PC-3 (cell line): ENCODE results near the gene MRPL50. TPM values are rescaled to one million over a fixed set of nuclear protein-coding genes. Genes with fewer than 3 reads are reported as not detected.
"Not testable (repeated sequence)": the region's sequence is repeated elsewhere in the genome, so short reads cannot be mapped to it uniquely, and the experiment has no call there.

ENCODE experiments used
- ATAC-seq: fragments of 200-7000 bp; cut with Tn5 transposase; 2 replicates; pipeline ENCODE4 v1.9.1; 2020; ENCODE audit warnings: mild to moderate bottlenecking, moderate library complexity
- BruUV-seq: library from RNA; stranded (reverse); fragments of 400-500 nt; replicated peaks from 2 replicates; lab custom pipeline; 2021; lab: Mats Ljungman, UMichigan
- CTCF ChIA-PET: fragments of 300-600 bp; sonication (Branson Sonifier 250); formaldehyde crosslinking; loops from one replicate; lab custom pipeline; 2022; ENCODE audit warnings: antibody characterized with exemption; lab: Charles Lee
- POLR2A ChIA-PET: fragments of 300-600 bp; sonication (Branson Sonifier 250); formaldehyde crosslinking; loops from one replicate; lab custom pipeline; 2022; ENCODE audit warnings: antibody characterized with exemption; ENCODE audit not compliant: unreplicated experiment; lab: Charles Lee
- DNase-seq: peaks from one replicate; pipeline ENCODE4 v3.0.0-alpha.2; 2015
- H2AFZ ChIP-seq: fragments of 300-600 bp; sonication (generic); 2 replicates; pipeline ENCODE4 v1.6.0; 2016; ENCODE audit warnings: antibody characterized with exemption, low read length
- H3F3A ChIP-seq: fragments of 300-600 bp; sonication (generic); one replicate; pipeline ENCODE4 v1.6.0; 2017; ENCODE audit warnings: antibody characterized with exemption, low read length, control low read depth, mild to moderate bottlenecking; ENCODE audit not compliant: unreplicated experiment
- H3K27ac ChIP-seq: fragments of 300-600 bp; sonication (generic); 2 replicates; pipeline ENCODE4 v1.5.1; 2016; ENCODE audit warnings: mild to moderate bottlenecking, low read length
- H3K27me3 ChIP-seq: fragments of 300-600 bp; sonication (generic); 2 replicates; pipeline ENCODE4 v1.6.1; 2016; ENCODE audit warnings: low read length, mixed read lengths
- H3K36me3 ChIP-seq: fragments of 300-600 bp; sonication (generic); 2 replicates; pipeline ENCODE4 v1.6.1; 2016; ENCODE audit warnings: low read depth, mixed run types, low read length, mixed read lengths
- H3K4me1 ChIP-seq: fragments of 300-600 bp; sonication (generic); 2 replicates; pipeline ENCODE4 v1.5.1; 2016; ENCODE audit warnings: low read length; ENCODE audit not compliant: insufficient read depth
- H3K4me2 ChIP-seq: fragments of 300-600 bp; sonication (generic); 2 replicates; pipeline ENCODE4 v1.6.0; 2016; ENCODE audit warnings: low read length
- H3K4me3 ChIP-seq: fragments of 300-600 bp; sonication (generic); 2 replicates; pipeline ENCODE4 v1.5.1; 2016; ENCODE audit warnings: mild to moderate bottlenecking, low read length, mixed read lengths
- H3K79me2 ChIP-seq: fragments of 300-600 bp; sonication (generic); 2 replicates; pipeline ENCODE4 v1.6.1; 2017; ENCODE audit warnings: low read length, mixed read lengths
- H3K9ac ChIP-seq: fragments of 300-600 bp; sonication (generic); 2 replicates; pipeline ENCODE4 v1.6.0; 2016; ENCODE audit warnings: mild to moderate bottlenecking, low read length
- H3K9me2 ChIP-seq: fragments of 300-600 bp; sonication (generic); replicated peaks from 2 replicates; pipeline ENCODE4 v1.6.1; 2016; ENCODE audit warnings: mixed run types, low read length, mixed read lengths
- H3K9me3 ChIP-seq: fragments of 300-600 bp; sonication (generic); 2 replicates; pipeline ENCODE4 v1.6.1; 2016; ENCODE audit warnings: low read length, mixed read lengths
- H4K20me1 ChIP-seq: fragments of 300-600 bp; sonication (generic); 2 replicates; pipeline ENCODE4 v1.6.1; 2016; ENCODE audit warnings: low read length, mixed read lengths
- CTCF ChIP-seq: fragments of 300-600 bp; sonication (generic); conservative IDR thresholded peaks from 2 replicates; pipeline ENCODE4 v1.5.1; 2017; ENCODE audit warnings: antibody characterized with exemption, low read depth, mild to moderate bottlenecking, low read length
- EZH2 ChIP-seq: fragments of 300-600 bp; sonication (generic); IDR thresholded peaks from one replicate; pipeline ENCODE4 v1.6.1; 2017; ENCODE audit warnings: antibody characterized with exemption, mild to moderate bottlenecking, low read length; ENCODE audit not compliant: unreplicated experiment
- EZH2phosphoT487 ChIP-seq: fragments of 300-600 bp; sonication (generic); IDR thresholded peaks from 2 replicates; pipeline ENCODE4 v1.6.1; 2018; ENCODE audit warnings: mild to moderate bottlenecking, antibody characterized with exemption, low read length, borderline replicate concordance
- intact Hi-C: fragments of 100-400 bp; cut with micrococcal nuclease; formaldehyde crosslinking; loops from 2 replicates; pipeline ENCODE4 v1.9.0; 2023
- total RNA-seq: library from RNA; depleted of rRNA; stranded (reverse); fragments of >200 nt; gene quantifications from 2 replicates; pipeline ENCODE4 v1.2.3, GENCODE V29; 2014

Gene MRPL50
- total RNA-seq, 1 experiment from 2014 or later, result 10.2 TPM

GRCh38 chr9:101388507-101388993, 9.9 kb downstream of the MRPL50 start:
- Histone ChIP-seq H3F3A (no peaks in the 10 kb centered on the region), H4K20me1 (no peaks in the 10 kb centered on the region), H3K9ac (no peak overlapping the region), H3K4me2 (no peak overlapping the region), H2AFZ (no peak overlapping the region), H3K27me3 (no peaks in the 10 kb centered on the region), H3K4me3 (no peak overlapping the region), H3K9me2 (no peaks in the 10 kb centered on the region), H3K79me2 (peaks cover 29% of the 10 kb centered on the region), H3K27ac (no peak overlapping the region), H3K36me3 (peaks cover 27% of the 10 kb centered on the region), H3K4me1 (no peaks in the 10 kb centered on the region), H3K9me3 (no peaks in the 10 kb centered on the region)
- POLR2A ChIA-PET, result no interaction called here
- CTCF ChIA-PET, result interaction anchor here (0.6 to 1.0 kb wide), 3 partner anchors 76 to 886 kb away, joined by 3 read pairs; no protein-coding TSS in a partner anchor
- ATAC-seq (peak; percentile 63; the same call in 1 of the 2 replicates), DNase-seq (peak; percentile 21)
- TF ChIP-seq EZH2 (no peak), CTCF (peak; percentile 36; the same call in 1 of the 2 replicates)
- no TSS peak for BruUV-seq
- intact Hi-C loops, result loop anchor here (1.0 to 5.0 kb wide), 2 partner anchors 145 to 786 kb away; partner anchors contain the start of gene RNF20

GRCh38 chr9:101387871-101388506, 10.4 kb downstream of the MRPL50 start:
- Histone ChIP-seq H3K9ac (no peak overlapping the region), H3K27me3 (no peaks in the 10 kb centered on the region), H3K27ac (no peak overlapping the region), H3K4me2 (no peak overlapping the region), H3K9me3 (no peaks in the 10 kb centered on the region), H3K36me3 (peaks cover 26% of the 10 kb centered on the region), H4K20me1 (no peaks in the 10 kb centered on the region), H3K4me1 (no peaks in the 10 kb centered on the region), H3K79me2 (peaks cover 23% of the 10 kb centered on the region), H3F3A (no peaks in the 10 kb centered on the region), H2AFZ (no peak overlapping the region), H3K9me2 (no peaks in the 10 kb centered on the region), H3K4me3 (no peak overlapping the region)
- CTCF ChIA-PET, result interaction anchor here (0.7 kb wide), 1 partner anchor 886 kb away, joined by 3 read pairs; no protein-coding TSS in a partner anchor
- intact Hi-C loops, result loop anchor here (1.0 to 5.0 kb wide), 3 partner anchors 71 to 786 kb away; partner anchors contain the start of gene RNF20
- DNase-seq, result peak; percentile 51
- TF ChIP-seq EZH2phosphoT487 (no peak), CTCF (peak; percentile 64)
- POLR2A ChIA-PET, result no interaction called here
- ATAC-seq, result no peak; the same call in 1 of the 2 replicates
- BruUV-seq, result no TSS peak

GRCh38 chr9:101384873-101385536, 13.4 kb downstream of the MRPL50 start, which contains the start of gene BAAT:
TSS of gene BAAT (minus strand) at chr9:101385006. CDS start at chr9:101371404, 13,602 bp downstream.
- H3K4me3 ChIP-seq, BruUV-seq, H3K9me2 ChIP-seq, H3K27me3 ChIP-seq, CTCF ChIA-PET, H3K9ac ChIP-seq, H4K20me1 ChIP-seq, H2AFZ ChIP-seq, H3K27ac ChIP-seq, H3K9me3 ChIP-seq, ATAC-seq, H3F3A ChIP-seq, H3K4me2 ChIP-seq, POLR2A ChIA-PET, H3K4me1 ChIP-seq, DNase-seq, H3K79me2 ChIP-seq: not testable (repeated sequence)
- intact Hi-C loops, result loop anchor here (5.0 kb wide), 1 partner anchor 783 kb away; no protein-coding TSS in a partner anchor
- peaks cover 15% of the 10 kb centered on the region for H3K36me3 ChIP-seq
